PC-9 (cell line): ENCODE data around the gene SNTG2.

ENCODE experiments used
- EZH2 ChIP-seq: fragments of 200-600 bp; sonication (generic); IDR thresholded peaks from 2 replicates; pipeline ENCODE4 v1.8.0; 2017; ENCODE audit warnings: antibody characterized with exemption, low read depth
- TF ChIP-seq, protein P1 (sequence below): fragments of 200-600 bp; sonication (generic); conservative IDR thresholded peaks from 2 replicates; pipeline ENCODE4 v1.6.1; 2017; ENCODE audit warnings: mixed run types, antibody characterized with exemption, mild to moderate bottlenecking, moderate library complexity

DNA sequence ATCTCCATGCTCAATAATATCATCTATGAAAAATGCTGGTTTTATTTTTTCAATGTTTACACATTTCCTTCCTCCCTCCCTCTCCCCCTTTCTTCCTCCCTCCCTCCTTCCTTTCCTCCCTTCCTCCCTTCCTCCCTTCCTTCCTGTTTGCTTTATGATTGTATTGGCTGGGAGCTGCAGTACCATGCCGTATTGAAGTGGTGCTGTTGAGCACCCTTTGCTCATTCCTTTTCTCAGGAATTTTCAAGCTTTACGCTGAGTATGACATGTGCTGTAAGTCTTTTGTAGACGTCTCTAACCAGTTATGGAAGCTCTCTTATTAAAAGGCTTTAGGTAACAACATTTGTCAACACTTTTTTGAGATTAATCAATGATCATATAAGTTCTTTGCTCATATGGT is 100.4 kb downstream of the SNTG2 start:
- TF ChIP-seq, protein P1, sequence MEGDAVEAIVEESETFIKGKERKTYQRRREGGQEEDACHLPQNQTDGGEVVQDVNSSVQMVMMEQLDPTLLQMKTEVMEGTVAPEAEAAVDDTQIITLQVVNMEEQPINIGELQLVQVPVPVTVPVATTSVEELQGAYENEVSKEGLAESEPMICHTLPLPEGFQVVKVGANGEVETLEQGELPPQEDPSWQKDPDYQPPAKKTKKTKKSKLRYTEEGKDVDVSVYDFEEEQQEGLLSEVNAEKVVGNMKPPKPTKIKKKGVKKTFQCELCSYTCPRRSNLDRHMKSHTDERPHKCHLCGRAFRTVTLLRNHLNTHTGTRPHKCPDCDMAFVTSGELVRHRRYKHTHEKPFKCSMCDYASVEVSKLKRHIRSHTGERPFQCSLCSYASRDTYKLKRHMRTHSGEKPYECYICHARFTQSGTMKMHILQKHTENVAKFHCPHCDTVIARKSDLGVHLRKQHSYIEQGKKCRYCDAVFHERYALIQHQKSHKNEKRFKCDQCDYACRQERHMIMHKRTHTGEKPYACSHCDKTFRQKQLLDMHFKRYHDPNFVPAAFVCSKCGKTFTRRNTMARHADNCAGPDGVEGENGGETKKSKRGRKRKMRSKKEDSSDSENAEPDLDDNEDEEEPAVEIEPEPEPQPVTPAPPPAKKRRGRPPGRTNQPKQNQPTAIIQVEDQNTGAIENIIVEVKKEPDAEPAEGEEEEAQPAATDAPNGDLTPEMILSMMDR = no peak
- no peak for TF ChIP-seq EZH2
